Tibial nerve (tissue), 4 donors: ENCODE measurements around the gene LRRC30. TPM values are rescaled to one million over a fixed set of nuclear protein-coding genes. Genes with fewer than 3 reads are reported as not detected.

Experiments
- DNase-seq, 2 donors: peaks; one replicate each; pipeline ENCODE4 v3.0.0-alpha.2; 2019; ENCODE audit warnings: low spot score in 2 of 2
- H3K27ac ChIP-seq, 4 donors: fragments of 200-600 bp; sonication (generic) in 3 of 4; one replicate each; pipeline ENCODE4 v1.5.1; 2017 to 2019; ENCODE audit warnings: mild to moderate bottlenecking in 1 of 4
- H3K27me3 ChIP-seq, 2 donors: fragments of 200-600 bp; sonication (generic) in 1 of 2; one replicate each; pipeline versions ENCODE4 v1.5.1 to v1.6.0; 2017 to 2019
- H3K36me3 ChIP-seq, 3 donors: fragments of 200-600 bp; sonication (generic); one replicate each; pipeline ENCODE4 v1.5.1; 2018 to 2019
- H3K4me1 ChIP-seq, 4 donors: fragments of 200-600 bp; sonication (generic) in 3 of 4; one replicate each; pipeline ENCODE4 v1.5.1; 2017 to 2019
- H3K4me3 ChIP-seq, 4 donors: fragments of 200-600 bp; sonication (generic) in 3 of 4; one replicate each; pipeline ENCODE4 v1.5.1; 2017 to 2019; ENCODE audit warnings: mild to moderate bottlenecking in 1 of 4, moderate library complexity in 1 of 4
- H3K9me3 ChIP-seq, 4 donors: fragments of 200-600 bp; sonication (generic) in 3 of 4; one replicate each; pipeline ENCODE4 v1.5.1; 2017 to 2019
- EP300 ChIP-seq, 2 donors: sonication (generic); formaldehyde crosslinking; IDR thresholded peaks; one replicate each; pipeline ENCODE4 v1.6.1; 2017; ENCODE audit warnings: antibody characterized with exemption in 2 of 2, mild to moderate bottlenecking in 1 of 2
- POLR2A ChIP-seq, 2 donors: fragments of 450-650 bp; IDR thresholded peaks; one replicate each; pipeline ENCODE4 v1.6.1; 2017; ENCODE audit warnings: antibody characterized with exemption in 2 of 2, mild to moderate bottlenecking in 2 of 2, moderate library complexity in 2 of 2
- whole genome bisulfite sequencing, 2 donors: methylation state at CpG; one replicate each; pipeline ENCODE4 v1.1.5; 2018; 5-methylcytosine and 5-hydroxymethylcytosine counted together
- total RNA-seq, 4 donors: library from RNA; depleted of rRNA; stranded (reverse); fragments of >200 nt; gene quantifications; one replicate each; pipeline ENCODE4 v1.1.0, GENCODE V29; 2016
- TF ChIP-seq, protein P1 (sequence below), 5 experiments: fragments of 200-600 bp in 3 of 5; fragments of 450-650 bp in 2 of 5; sonication (generic) in 3 of 5; IDR thresholded peaks; one replicate each; pipeline ENCODE4 v1.5.1; 2016 to 2019; ENCODE audit warnings: antibody characterized with exemption in 5 of 5, mild to moderate bottlenecking in 3 of 5, moderate library complexity in 2 of 5

Gene LRRC30
- not detected for total RNA-seq

- H3K27ac ChIP-seq: no peak within 1 kb of the TSS
- TF ChIP-seq, protein P1, sequence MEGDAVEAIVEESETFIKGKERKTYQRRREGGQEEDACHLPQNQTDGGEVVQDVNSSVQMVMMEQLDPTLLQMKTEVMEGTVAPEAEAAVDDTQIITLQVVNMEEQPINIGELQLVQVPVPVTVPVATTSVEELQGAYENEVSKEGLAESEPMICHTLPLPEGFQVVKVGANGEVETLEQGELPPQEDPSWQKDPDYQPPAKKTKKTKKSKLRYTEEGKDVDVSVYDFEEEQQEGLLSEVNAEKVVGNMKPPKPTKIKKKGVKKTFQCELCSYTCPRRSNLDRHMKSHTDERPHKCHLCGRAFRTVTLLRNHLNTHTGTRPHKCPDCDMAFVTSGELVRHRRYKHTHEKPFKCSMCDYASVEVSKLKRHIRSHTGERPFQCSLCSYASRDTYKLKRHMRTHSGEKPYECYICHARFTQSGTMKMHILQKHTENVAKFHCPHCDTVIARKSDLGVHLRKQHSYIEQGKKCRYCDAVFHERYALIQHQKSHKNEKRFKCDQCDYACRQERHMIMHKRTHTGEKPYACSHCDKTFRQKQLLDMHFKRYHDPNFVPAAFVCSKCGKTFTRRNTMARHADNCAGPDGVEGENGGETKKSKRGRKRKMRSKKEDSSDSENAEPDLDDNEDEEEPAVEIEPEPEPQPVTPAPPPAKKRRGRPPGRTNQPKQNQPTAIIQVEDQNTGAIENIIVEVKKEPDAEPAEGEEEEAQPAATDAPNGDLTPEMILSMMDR (IDR thresholded peaks at IDR 0.05): no peak
- TF ChIP-seq POLR2A (IDR thresholded peaks at IDR 0.05) (no peak), EP300 (IDR thresholded peaks at IDR 0.05) (no peak)
- no peak within 1 kb of the TSS for H3K4me3 ChIP-seq
- 87 to 88% methylated on average over 13 of the region's 13 CpGs for WGBS, 2 donors
- H3K9me3 ChIP-seq: no peaks in the 10 kb centered on the region
- no peak for DNase-seq
- H3K27me3 ChIP-seq: no peaks in the 10 kb centered on the region
- H3K4me1 ChIP-seq: no peaks in the 10 kb centered on the region
- H3K36me3 ChIP-seq: no peaks in the 10 kb centered on the region
Measured at GRCh38 chr18:7230626-7231349, at the start of gene LRRC30. Gene LRRC30, plus strand, starts transcription at chr18:7231089. Its CDS starts 50 bp downstream, at chr18:7231139.

GRCh38 chr18:7185701-7186100 lies 45.2 kb upstream of the LRRC30 start:
- Histone ChIP-seq H3K27me3 (no peaks in the 10 kb centered on the region), H3K36me3 (no peaks in the 10 kb centered on the region), H3K4me1 (no peaks in the 10 kb centered on the region), H3K9me3 (peaks cover 0 to 6% (median 0%) of the 10 kb centered on the region in 4 donors), H3K27ac (no peak overlapping the region), H3K4me3 (no peak overlapping the region)
- DNase-seq: no peak
- no peak for TF ChIP-seq POLR2A (IDR thresholded peaks at IDR 0.05)
- TF ChIP-seq, protein P1 (IDR thresholded peaks at IDR 0.05): no peak
- TF ChIP-seq EP300 (IDR thresholded peaks at IDR 0.05): no peak
- WGBS, 2 donors: 97% methylated on average over 3 of the region's 3 CpGs

DNA sequence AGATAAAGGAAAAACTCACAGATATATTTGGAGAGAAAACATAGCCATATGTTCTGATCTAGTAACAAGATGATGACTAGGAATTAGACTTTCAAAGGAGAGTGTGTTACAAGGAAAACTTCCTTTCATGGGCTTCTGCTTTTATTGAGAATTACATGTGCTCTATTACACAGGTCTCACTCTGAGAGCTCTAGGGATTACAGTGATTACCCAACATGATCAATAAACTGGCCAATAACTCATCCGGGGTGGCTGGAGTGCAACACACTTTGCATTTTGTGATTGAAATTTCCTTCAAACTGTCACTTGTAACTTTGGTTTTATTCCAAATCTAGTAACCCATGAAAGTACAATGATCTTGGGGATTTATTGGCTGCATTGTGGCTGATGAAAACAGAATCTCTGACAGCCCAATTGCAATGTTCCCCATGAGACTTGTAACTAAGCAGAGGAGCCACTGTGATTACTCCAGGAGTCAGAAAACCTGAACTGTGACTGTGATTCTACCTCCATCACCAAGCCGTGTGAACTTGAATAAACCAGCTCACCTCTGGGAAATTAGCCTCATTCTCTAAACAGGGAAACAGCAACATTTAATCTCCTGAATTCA lies 40.2 kb upstream of the LRRC30 start:
- no peak overlapping the region for H3K27ac ChIP-seq
- no peaks in the 10 kb centered on the region for H3K36me3 ChIP-seq
- H3K27me3 ChIP-seq: no peaks in the 10 kb centered on the region
- TF ChIP-seq, protein P1 (IDR thresholded peaks at IDR 0.05): no peak
- TF ChIP-seq POLR2A (IDR thresholded peaks at IDR 0.05) (no peak), EP300 (IDR thresholded peaks at IDR 0.05) (no peak)
- DNase-seq: no peak
- H3K4me3 ChIP-seq: no peak overlapping the region
- H3K9me3 ChIP-seq: no peaks in the 10 kb centered on the region
- H3K4me1 ChIP-seq: no peaks in the 10 kb centered on the region
- 54 to 57% methylated on average over 2 of the region's 2 CpGs for WGBS, 2 donors

DNA sequence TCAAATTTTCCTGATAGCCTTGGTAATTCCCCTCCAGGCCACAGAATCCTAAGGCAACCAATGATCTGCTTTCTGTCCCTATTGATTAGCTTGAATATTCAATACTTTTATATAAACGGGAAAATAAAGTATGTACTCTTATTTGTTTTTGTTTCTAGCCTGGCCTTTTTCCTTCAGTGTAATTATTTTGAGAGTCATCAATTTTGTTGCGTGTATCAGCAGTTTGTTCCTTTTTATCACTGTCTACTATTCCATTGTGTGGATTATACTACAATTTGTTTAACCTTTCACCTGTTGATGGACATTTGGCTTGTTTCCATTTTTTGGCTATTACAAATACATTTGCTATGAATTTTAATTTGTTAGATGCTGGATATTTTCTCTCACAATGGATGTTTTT lies 39.2 kb upstream of the LRRC30 start:
- DNase-seq: no peak
- Histone ChIP-seq H3K4me3 (no peak overlapping the region), H3K9me3 (no peaks in the 10 kb centered on the region), H3K27me3 (no peaks in the 10 kb centered on the region), H3K4me1 (no peaks in the 10 kb centered on the region), H3K36me3 (no peaks in the 10 kb centered on the region), H3K27ac (no peak overlapping the region)
- TF ChIP-seq POLR2A (IDR thresholded peaks at IDR 0.05): no peak
- 80 to 82% methylated on average over 2 of the region's 2 CpGs for WGBS, 2 donors

GRCh38 chr18:7195266-7195665 lies 35.6 kb upstream of the LRRC30 start:
- TF ChIP-seq POLR2A (IDR thresholded peaks at IDR 0.05): no peak
- TF ChIP-seq, protein P1 (IDR thresholded peaks at IDR 0.05): no peak
- TF ChIP-seq EP300 (IDR thresholded peaks at IDR 0.05): no peak
- Histone ChIP-seq H3K4me1 (no peaks in the 10 kb centered on the region), H3K27ac (no peak overlapping the region), H3K9me3 (no peaks in the 10 kb centered on the region), H3K27me3 (no peaks in the 10 kb centered on the region), H3K4me3 (no peak overlapping the region), H3K36me3 (no peaks in the 10 kb centered on the region)
- DNase-seq: no peak
- WGBS, 2 donors: 91 to 95% methylated on average over 5 of the region's 5 CpGs
